Ramos (cell line): Measurements from ENCODE around the gene ZNF407.
"Not testable (repeated sequence)": the region's sequence is repeated elsewhere in the genome, so short reads cannot be mapped to it uniquely, and the experiment has no call there.

Experiments used
- in situ Hi-C: fragments of 300-500 bp; cut with MboI; formaldehyde crosslinking; loops from one replicate; pipeline ENCODE4 v1.14.3; 2022; ENCODE audit warnings: low sequenced_read_pairs; ENCODE audit not compliant: unreplicated experiment

ZNF407 gene

DNA sequence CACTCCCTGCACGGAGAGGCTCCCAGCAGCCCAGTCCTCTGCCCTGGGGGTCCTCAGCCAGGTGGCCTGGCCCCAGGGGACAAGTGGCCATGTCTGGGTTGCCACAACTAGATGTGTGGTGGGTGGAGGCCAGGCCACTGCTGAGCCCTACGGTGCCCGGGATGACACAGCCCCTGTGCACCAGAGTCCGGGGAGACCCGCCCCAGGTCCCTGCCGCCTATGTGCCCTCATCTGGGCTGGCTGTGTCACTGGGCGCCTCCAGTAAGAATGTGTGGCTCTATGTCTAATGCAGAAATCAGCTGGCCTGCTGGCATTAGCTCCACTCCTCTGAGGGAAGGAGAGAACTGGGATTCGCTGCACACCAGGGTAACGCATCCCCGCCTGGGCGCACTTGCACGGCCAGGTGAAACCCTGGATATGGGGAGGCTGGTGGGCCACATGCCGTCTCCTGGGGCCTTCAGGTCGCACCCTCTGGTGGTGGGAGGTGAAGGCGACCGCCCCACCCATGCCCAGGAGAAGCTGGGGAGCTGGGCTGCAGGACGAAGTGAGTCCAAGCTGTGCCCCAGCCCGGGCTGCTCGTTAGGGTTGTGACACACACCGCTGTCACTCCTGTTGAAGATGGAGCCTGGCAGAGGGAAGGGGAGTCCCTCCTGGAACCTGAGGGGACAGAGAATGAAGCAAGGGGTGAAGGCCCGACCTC lies 475.2 kb downstream of the ZNF407 start:
- in situ Hi-C loops, result no loop called here

DNA sequence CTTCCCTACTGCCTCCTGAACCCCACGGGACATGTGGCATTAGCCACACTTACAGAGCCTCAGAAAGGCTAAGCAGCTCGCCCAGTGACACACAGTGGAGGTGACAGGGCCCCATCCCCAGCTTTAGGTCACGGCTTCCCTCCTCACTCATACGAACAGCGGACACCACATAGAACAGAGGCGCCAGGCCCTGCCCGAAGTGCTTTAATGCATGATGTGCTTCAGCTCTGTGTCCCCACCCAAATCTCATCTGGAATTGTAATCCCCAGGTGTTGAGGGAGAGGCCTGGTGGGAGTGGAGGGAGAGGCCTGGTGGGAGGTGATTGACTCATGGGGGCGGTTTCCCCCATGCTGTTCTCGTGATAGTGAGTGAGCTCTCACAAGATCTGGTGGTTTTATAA lies 476.0 kb downstream of the ZNF407 start:
- in situ Hi-C loops, result no loop called here

DNA sequence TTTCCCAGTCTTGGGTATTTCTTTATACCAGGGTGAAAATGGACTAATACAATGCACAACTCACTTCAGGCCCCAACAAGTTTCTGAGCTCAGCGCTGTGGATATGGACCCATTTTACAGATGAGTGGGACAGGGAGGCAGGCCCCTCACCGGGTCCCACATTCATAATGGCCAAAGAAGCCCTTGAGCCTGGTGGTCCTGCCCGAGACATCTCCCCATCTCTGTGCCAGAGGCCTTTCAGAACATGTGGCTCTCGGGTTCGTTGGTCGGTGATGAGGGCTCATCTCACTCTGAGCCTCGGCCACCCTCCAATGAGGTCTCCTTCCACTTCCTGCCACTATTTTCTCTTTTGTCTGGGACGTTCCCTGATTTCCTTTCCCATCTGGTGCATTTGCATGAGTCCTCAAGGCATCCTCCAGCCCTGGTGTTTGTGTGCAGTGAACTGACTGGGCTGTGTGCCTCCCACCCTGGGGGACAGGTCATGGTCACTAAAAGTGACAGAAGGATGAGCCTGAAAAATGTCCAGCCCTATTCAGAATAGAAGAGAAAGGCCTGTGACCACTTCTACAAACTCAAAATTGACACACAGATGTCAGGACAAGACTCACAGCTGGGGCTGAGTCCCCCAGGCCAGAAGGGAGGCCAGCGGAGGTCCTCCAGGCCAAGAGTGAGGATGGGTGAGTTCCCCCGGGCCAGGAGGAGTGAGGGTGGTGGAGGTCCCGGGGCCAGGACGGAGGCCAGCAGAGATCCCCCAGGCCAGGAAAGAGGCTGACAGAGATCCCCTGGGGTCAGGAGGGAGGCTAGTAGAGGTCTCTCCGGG lies 476.7 kb downstream of the ZNF407 start:
- in situ Hi-C loops, result no loop called here

DNA sequence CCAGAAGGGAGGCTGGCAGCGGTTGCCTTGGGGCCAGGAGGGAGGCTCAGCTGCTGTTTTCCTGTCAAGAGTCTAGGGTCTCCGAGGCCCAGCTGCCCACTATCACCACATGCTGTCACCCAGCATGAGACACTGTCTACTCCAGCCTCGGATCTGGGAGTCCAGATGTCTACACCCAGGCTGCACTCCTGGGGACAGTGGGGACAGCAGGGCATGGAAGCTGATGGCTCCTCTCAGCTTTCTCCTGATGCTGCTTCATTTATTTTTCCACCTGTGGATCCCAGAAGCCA lies 477.3 kb downstream of the ZNF407 start:
- in situ Hi-C loops, result no loop called here

DNA sequence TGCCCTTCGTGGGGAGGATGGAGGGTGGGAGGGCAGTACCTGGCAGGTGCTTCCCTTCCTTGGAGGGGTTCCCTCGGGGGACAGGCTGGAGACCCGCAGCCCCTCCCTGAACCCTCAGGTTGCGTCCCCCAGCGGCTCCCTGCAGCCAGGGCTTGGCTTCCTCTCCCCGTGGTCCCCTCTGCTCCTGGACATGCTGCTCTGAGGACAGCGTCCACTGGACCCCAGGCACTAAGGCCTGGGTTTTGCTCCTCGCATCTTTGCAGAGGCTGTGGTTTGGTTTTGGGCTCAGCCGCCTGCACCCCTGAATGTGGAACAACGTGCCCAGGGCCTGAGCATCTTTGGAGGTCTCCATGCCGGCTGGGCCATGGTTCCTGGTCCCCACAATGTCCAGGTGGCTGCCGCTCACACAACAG lies 477.8 kb downstream of the ZNF407 start:
- in situ Hi-C loops, result no loop called here

DNA sequence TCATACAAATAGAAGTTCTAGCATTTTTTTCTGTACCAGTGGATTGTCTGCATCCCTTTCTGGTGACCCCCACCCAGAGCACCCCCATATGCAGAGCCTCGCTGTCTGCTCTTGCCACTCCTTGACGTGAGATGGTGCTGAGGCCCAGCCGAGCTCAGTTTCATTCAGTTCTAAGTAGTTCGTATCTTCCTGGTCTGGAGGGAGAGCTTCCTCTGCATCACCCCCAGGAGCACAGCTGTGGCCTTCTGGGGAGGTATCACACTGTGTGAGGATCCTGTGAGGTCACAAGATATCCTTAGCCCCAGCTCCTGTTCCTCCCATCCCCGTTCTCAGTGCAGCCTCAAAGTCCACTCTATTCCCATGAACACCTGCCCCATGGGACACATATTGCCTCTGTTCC lies 478.6 kb downstream of the ZNF407 start:
- in situ Hi-C loops, result no loop called here

DNA sequence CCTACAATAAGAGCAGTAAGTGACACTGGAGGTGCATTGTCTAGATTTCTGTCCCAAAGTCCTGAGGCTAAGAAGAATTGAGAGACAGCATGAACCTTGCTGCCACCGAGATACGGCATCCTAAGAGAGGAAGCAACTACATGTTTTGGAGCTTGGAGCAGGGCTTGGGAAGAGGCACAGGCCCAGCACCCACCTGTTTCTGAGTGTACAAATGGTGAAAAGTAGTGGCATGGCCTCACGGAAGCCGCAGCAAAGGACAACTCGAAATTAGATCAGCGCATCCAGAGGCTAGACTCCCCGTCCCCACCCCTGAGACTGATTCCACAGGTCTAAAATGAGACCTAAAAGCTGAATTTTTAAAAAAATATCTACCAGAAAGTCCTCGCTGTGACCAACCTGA lies 483.8 kb downstream of the ZNF407 start:
- in situ Hi-C loops, result no loop called here

DNA sequence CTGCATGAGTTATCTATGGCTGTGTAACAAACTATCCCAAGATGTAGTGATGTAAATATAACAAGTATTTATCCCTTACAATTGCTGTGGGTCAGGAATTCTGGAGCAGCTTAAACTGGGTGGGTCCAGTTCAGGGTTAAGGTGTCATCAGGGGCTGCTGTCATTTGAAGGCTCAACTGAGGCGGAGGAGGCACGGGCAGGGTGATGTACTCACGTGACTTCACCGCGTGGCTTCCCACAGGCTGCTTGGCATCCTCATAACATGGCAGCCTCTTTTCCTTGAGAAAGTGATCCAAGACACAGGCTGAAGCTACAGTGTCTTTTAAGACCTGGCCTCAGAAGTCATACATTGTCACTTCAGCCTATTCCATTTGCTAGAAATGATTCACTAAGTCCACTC lies 485.5 kb downstream of the ZNF407 start:
- in situ Hi-C loops, result no loop called here

DNA sequence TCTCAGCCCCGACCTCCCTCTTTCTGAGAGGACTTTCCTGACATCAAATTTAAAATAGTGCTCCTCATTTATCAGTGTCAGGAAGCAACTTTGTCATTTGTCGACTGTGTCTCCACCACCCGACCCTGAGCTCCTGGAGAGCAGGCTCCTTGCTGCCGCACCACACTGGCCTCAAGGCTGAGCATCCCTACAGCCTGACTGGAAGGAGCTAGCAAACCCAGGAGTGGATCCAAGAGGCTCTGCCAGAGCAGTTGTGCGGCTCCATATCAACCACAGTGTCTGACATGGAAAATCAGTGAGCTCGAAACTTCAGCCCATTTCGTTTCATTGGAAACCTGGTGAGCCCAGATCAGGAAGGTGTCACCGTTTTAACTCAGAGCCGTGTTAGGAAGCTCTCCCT lies 486.1 kb downstream of the ZNF407 start:
- in situ Hi-C loops, result no loop called here

DNA sequence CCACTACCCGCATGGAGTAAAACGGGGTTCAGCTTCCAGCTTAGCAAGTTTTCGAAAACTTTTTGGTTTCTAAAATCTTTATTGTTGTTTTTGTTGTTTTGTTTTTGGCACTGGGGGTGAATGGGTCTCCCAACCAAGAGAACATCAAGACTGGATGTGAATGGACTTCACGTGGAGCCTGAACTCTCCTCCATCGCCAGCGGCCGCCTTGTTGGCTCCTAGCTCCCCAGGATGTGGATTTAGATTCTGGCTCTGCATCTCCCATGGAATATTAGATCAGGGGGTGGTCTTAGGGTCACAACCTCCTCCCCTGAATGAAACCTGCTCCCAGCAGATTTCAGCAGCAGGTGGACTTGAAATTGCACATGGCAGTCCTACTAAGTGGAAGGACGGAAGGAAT lies 488.0 kb downstream of the ZNF407 start:
- in situ Hi-C loops, result not testable (repeated sequence)

DNA sequence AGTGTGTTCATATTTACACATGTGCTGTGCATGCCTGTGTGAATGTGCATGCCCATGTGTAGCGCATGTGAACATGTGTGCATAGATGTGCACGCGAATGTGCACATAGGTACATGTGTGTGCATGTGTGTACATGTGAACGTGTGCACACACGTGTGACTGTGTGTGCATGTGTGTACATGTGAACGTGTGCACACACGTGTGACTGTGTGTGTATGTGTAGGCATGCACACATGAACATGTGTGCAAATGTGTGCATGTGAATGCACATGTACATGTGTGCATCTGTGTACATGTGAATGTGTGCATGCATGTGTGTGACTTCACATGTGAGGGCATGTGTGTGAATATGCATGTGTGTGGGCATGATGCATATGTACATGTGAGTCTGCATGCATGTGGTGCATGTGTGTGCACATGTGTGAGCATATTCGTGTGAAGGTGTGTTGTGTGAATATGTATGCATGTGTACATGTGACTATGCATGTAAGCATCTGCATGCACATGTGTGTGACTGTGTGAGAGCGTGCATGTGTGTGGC lies 488.9 kb downstream of the ZNF407 start:
- in situ Hi-C loops, result no loop called here

DNA sequence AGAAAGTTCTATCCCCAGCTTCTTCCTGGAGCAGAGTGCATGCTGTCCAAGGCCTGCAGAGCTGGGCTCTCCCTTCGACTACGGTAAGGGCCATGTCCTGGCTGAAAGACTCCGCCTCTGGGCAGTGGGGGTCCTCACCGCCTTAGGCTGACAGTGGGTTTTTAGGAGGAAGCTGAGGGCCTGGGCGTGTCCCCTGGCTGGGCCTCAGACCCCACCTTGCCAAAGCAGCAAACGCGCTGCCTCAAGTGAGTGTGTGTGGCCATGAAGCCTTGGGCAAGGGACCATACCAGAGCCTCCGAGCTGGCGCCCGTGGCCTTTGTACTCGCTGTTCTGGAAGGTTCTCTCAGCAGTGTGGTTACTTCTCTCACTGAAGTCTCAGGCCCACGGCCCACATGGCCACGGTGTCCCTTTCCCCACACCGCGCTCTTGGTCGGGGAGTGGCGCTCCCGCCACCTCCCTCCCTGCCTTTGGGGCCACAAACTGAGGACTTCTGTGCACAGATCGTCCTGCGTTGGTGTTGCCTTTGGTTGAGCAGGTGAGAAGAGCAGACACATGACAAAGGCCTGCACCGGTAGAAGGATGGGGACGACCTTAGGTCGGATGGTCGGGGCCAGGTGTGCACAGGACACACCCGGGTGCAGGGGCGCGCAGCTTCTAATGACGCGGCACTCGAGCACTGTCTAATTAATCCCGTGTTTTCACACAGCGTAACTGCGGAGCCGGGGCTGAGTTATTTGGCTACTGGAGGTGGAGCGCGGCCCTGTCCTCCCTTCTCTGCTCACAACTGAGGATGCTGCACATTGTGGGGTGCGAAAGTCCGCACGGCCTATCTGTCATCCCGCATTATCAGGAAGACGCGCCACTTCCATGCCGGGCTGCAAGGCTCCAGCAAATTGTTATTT lies 489.7 kb downstream of the ZNF407 start:
- in situ Hi-C loops, result no loop called here

DNA sequence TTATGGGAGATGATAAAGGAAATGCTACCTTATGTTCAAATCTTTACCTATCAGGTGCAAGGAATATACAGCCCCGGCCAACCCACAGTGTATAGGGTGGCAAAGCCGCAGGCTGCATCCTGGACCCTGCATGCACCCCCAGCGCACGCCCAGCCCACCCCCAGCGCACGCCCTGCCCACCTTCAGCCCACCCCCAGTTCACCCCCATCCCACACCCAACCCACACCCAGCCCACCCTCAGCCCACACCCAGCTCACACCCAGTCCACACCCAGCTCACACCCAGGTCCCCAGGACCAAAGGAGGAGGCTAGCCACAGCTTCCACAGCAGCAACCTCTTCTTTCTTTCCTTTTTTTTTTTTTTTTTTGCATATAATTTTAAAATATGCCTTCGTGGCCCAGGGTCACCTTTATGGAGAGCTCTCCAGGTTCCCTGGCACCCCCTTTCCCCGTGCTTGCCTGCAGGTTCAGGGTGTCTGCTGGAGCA lies 490.4 kb downstream of the ZNF407 start:
- in situ Hi-C loops, result no loop called here

DNA sequence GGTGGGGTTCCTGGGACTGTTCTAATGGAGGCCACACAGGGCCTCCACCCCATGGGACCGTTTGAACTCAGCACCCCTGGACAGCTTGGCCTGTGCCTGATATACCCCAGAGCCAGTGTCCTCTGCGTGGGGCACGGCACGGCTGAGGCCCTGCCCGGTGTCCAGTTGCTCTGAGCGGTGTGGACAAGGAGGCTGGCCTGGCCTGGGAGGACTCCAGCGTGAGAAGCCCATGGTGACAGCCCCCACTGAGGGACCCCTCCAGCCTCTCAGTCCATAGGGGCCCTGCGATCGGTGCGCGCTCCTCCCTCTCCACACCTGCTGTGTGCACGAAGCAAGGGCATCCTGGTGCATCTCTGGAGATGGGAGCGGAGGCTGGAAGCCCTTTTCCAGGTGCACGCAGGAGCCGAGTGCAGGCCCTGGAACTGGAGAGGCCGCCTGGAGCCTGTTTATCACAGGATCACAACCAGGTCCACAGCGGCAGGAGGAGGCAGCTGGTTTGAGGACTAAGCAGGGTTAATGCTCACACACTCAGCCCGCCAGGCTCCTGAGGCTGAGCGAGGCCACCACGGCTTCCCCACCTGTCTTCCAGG lies 491.0 kb downstream of the ZNF407 start:
- in situ Hi-C loops, result no loop called here

DNA sequence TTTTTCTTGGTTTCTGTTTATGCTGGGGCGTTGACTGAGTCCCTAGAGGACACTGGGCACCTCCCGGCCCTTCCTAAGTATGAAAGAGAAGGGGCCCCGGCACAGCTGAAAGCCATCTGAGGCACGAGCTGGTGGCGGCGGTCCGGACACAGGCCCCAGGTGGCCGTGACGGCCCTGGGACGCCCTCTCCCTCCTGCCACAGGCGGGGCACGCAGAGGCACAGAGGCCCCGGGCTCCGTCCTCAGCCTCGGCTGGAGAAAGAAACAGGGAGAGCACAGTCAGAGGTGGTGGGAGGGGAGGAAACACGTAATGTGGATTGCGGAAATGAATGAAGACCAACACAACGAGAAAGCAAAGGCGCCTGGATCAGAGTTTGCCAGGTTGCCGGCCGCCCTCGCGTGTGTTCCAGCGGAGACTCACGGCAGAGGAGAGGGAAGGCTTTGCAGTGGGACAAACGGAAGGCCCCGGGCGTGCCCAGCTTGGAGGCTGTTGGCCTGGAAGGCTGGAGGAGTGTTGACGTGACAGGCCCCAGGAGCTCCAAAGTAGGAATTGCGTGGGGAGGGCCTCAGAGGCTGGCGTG lies 492.2 kb downstream of the ZNF407 start:
- in situ Hi-C loops, result no loop called here

DNA sequence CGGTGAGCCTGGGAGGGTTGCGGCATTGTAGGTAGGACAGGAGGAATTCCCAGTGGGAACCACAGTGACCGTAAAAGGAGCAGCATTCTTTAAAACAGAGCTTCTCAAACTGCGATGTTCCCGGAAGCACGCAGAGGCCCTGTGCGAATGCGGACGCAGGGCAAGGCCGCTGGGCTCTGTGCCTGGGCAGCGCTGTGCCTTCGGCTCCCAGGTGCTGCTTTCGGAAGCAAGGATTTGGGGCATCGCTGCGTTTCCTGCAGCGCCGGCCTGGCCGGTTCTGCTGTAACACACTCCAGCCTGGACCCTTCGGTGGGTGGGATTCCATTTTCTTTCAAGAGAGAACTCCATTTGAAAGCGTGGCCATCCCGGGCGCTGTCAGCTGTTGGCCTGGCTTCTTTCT lies 492.7 kb downstream of the ZNF407 start:
- in situ Hi-C loops, result no loop called here

DNA sequence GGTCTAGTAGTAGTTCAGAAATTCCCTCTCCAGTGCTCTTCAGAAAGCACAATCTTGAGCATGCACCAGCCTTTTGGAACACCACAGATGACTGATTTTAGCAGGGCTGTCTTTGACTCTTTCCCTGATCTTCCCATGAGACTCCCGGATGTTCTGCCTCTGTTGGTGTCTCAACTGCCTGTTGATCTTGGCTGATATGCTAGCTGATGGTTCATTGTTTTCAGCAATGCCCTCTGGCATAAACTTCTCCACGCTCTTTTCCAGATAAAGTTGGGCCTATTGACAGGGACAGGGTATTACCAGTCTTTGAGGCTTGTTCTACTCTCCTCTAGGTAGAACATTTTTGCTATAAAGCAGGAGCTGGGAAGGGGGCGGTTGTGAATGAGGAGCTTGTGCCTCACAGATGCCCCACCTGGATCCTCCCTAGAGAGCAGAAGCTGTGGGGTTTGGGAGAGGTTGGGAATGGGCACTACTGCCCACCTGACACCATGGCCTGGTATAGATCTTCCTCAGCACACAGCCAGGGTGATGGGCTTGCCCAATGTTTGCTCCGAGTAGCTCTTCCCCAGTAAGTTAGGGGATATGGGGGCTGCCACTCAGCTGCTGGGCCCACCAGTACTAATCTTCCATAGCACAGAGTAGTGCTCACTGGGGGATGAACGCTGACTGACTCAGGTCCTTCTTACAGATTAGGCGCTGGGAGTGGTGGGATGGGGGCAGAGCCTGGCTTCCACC lies 500.0 kb downstream of the ZNF407 start:
- in situ Hi-C loops, result no loop called here

DNA sequence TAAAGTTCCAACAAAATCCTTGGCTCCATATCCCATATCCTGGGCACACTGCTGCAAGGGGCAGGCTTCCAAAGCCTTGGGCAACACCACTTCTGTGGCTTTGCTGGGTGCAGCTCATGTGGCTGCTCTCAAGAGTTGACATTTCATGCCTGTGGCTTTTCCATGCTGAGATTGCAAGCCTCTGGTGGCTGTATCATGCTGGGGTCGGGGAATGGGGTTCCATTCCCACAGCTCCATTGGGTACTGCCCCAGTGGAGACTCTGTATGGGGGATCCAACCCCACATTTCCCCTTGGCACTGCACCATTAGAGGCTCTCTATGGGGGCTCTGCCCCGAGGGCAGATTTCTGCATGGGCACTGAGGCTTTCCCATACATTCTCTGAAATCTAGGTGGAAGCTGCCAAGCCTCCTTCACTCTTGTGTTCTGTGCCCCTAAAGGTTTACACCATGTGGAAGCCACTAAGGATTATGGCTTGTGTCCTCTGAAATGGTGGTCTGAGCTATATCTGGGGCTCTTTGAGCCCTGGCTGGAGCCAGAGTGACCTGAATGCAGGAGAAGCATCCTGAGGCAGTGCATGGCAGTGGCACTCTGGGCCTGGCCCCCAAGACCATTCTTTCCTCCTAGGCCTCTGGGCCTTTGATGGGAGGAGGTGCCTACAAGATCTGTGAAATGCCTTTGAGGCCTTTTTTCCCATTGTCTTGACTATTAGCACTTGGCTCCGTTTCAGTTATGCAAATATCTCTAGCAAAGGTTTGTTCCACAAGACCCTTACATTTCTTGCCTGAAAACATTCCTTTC lies 503.4 kb downstream of the ZNF407 start:
- in situ Hi-C loops, result no loop called here
